ENCODE measurements around the gene ARHGAP18. TPM values are rescaled to one million over a fixed set of nuclear protein-coding genes. Genes with fewer than 3 reads are reported as not detected.
A peak's percentile ranks its signal among the peaks of the same experiment; 100 is the strongest.

Gene ARHGAP18
- total and polyA plus RNA-seq, 2 of the 13 experiments (the other 11 are each of a cell fraction or from before 2014, with no cell fraction given), result 58.2 to 115 TPM

DNA sequence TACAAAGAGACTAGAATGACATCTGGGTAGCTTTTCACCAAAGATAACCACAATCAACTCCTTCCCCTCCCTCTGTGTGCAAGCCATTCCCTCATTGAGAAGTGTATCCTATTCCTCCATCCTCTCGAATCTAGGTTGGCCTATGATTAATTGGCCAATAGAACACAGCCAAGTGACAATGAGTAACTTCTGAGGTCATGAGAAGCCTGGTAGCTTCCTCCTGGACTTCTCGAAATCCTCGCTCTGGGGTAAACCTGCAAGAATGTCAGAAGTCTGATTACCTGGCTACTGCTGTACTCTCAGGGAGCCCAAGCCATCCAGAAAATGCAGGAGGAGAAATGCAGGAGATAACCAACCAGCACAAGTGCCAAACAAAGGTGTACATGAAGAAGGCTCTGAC, 13.1 kb downstream of the ARHGAP18 start (continued):
- TF ChIP-seq, protein P1, sequence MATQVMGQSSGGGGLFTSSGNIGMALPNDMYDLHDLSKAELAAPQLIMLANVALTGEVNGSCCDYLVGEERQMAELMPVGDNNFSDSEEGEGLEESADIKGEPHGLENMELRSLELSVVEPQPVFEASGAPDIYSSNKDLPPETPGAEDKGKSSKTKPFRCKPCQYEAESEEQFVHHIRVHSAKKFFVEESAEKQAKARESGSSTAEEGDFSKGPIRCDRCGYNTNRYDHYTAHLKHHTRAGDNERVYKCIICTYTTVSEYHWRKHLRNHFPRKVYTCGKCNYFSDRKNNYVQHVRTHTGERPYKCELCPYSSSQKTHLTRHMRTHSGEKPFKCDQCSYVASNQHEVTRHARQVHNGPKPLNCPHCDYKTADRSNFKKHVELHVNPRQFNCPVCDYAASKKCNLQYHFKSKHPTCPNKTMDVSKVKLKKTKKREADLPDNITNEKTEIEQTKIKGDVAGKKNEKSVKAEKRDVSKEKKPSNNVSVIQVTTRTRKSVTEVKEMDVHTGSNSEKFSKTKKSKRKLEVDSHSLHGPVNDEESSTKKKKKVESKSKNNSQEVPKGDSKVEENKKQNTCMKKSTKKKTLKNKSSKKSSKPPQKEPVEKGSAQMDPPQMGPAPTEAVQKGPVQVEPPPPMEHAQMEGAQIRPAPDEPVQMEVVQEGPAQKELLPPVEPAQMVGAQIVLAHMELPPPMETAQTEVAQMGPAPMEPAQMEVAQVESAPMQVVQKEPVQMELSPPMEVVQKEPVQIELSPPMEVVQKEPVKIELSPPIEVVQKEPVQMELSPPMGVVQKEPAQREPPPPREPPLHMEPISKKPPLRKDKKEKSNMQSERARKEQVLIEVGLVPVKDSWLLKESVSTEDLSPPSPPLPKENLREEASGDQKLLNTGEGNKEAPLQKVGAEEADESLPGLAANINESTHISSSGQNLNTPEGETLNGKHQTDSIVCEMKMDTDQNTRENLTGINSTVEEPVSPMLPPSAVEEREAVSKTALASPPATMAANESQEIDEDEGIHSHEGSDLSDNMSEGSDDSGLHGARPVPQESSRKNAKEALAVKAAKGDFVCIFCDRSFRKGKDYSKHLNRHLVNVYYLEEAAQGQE (IDR thresholded peaks at IDR 0.05; ENCODE audit: borderline replicate concordance in 1 of 2, low read depth in 1 of 2, low read length in 2 of 2), result no peak
- TF ChIP-seq RBM22 (optimal IDR thresholded peaks at IDR 0.05; ENCODE audit: low read length) (peak; percentile 62), ISL2 (CRISPR knock-in tag; IDR thresholded peaks at IDR 0.05) (no peak)

DNA sequence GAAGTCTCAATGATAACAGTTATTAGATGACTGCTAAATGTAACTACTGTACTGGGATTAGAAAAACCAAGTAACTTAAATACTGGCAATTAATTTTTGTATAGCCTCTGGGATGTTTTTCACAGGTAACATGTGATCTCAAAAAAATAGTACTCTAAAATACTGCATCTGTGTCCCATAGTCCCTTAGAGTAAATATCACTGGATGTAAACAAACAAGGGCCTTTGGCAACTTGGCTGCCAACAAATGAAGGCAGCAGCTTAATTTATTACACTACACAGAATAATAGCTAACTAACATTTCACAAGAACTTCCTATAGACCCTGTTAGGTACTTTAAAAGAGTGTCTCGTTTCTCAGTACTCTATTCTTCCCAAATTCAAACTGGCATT, 14.0 kb downstream of the ARHGAP18 start:
- Histone ChIP-seq H3K9ac (ENCODE audit: insufficient read depth, low read depth, low read length) (peak overlapping the region; percentile 56), H3K27me3 (ENCODE audit: control insufficient read depth in 1 of 2, insufficient read depth in 2 of 2, low read length in 2 of 2) (no peaks in the 10 kb centered on the region), H3K4me2 (ENCODE audit: low read depth, low read length) (peak overlapping the region; percentile 76), H3K27ac (ENCODE audit: extremely low read length, insufficient read depth, low read length) (peak overlapping the region; percentile 89), H4K20me1 (ENCODE audit: insufficient read depth, low read length) (no peaks in the 10 kb centered on the region), H3K4me3 (replicated peaks in 1 of 3; ENCODE audit: insufficient read depth in 1 of 3, low read depth in 2 of 3, low read length in 3 of 3) (peak overlapping the region; percentile 21 to 44 (median 43); a peak in 5 of 6 replicates), H3K9me3 (ENCODE audit: low read length) (no peaks in the 10 kb centered on the region), H3K79me2 (ENCODE audit: insufficient read depth, low read length) (peaks cover 90% of the 10 kb centered on the region), H3K4me1 (ENCODE audit: insufficient read depth, low read length) (peaks cover 100% of the 10 kb centered on the region), H3K36me3 (replicated peaks in 1 of 2; ENCODE audit: control insufficient read depth in 1 of 2, insufficient read depth in 2 of 2, low read length in 2 of 2) (peaks cover 4% of the 10 kb centered on the region in 2 experiments; a peak in 3 of 5 replicates), H2AFZ (ENCODE audit: low read length) (no peak overlapping the region)
- in situ Hi-C loops (cut with HindIII; ENCODE audit: extremely low pct_ligation_motif_present, low pct_unique_long_range_greater_than_20kb), result no loop called here
- intact Hi-C loops (cut with micrococcal nuclease; ENCODE audit: unreplicated experiment), result no loop called here
- FAIRE-seq (no peak), DNase-seq (ENCODE audit: low spot score) (peak; percentile 79), ATAC-seq (peak; percentile 62)
- CTCF ChIA-PET (ENCODE audit: low intra/inter-chr PET ratio, low total read pairs), result no interaction called here
- BruUV-seq (replicated peaks), result no TSS peak
- POLR2A ChIA-PET, result interaction anchor here (0.8 to 4.8 kb wide), 8 partner anchors 12 to 58 kb away, joined by 3 to 96 read pairs (median 8); partner anchors contain the start of gene ARHGAP18
- WGBS (ENCODE audit: low lambda C conversion rate), result 0% methylated on average over 1 of the region's 1 CpG
- TF ChIP-seq, protein P2, sequence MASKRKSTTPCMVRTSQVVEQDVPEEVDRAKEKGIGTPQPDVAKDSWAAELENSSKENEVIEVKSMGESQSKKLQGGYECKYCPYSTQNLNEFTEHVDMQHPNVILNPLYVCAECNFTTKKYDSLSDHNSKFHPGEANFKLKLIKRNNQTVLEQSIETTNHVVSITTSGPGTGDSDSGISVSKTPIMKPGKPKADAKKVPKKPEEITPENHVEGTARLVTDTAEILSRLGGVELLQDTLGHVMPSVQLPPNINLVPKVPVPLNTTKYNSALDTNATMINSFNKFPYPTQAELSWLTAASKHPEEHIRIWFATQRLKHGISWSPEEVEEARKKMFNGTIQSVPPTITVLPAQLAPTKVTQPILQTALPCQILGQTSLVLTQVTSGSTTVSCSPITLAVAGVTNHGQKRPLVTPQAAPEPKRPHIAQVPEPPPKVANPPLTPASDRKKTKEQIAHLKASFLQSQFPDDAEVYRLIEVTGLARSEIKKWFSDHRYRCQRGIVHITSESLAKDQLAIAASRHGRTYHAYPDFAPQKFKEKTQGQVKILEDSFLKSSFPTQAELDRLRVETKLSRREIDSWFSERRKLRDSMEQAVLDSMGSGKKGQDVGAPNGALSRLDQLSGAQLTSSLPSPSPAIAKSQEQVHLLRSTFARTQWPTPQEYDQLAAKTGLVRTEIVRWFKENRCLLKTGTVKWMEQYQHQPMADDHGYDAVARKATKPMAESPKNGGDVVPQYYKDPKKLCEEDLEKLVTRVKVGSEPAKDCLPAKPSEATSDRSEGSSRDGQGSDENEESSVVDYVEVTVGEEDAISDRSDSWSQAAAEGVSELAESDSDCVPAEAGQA (IDR thresholded peaks at IDR 0.05; ENCODE audit: low read depth), result no peak
- TF ChIP-seq, protein P2 (CRISPR knock-in tag; IDR thresholded peaks at IDR 0.05; ENCODE audit: borderline replicate concordance), result 0 out of 2 replicates have a peak, but pooled peaks have one; percentile 77
- TF ChIP-seq NR2F6 (IDR thresholded peaks at IDR 0.05) (0 out of 2 replicates have a peak, but pooled peaks have one; percentile 4), NR2F6 (CRISPR knock-in tag; IDR thresholded peaks at IDR 0.05) (no peak), ZNF33A (CRISPR knock-in tag; IDR thresholded peaks at IDR 0.05; ENCODE audit: borderline replicate concordance) (peak; percentile 78; the same call in 1 of the 2 replicates), ZNF670 (CRISPR knock-in tag; IDR thresholded peaks at IDR 0.05; ENCODE audit: borderline replicate concordance) (peak; percentile 76; the same call in 1 of the 2 replicates), YY1 (IDR thresholded peaks at IDR 0.05; ENCODE audit: insufficient read depth, insufficient replicate concordance, low read depth, low read length) (no peak)
- TF ChIP-seq, protein P3, sequence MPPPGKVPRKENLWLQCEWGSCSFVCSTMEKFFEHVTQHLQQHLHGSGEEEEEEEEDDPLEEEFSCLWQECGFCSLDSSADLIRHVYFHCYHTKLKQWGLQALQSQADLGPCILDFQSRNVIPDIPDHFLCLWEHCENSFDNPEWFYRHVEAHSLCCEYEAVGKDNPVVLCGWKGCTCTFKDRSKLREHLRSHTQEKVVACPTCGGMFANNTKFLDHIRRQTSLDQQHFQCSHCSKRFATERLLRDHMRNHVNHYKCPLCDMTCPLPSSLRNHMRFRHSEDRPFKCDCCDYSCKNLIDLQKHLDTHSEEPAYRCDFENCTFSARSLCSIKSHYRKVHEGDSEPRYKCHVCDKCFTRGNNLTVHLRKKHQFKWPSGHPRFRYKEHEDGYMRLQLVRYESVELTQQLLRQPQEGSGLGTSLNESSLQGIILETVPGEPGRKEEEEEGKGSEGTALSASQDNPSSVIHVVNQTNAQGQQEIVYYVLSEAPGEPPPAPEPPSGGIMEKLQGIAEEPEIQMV (CRISPR knock-in tag; IDR thresholded peaks at IDR 0.05; ENCODE audit: low read depth), result no peak
